Urinary bladder (tissue), 4 donors: ENCODE results near the gene TRAPPC2L. TPM values are rescaled to one million over a fixed set of nuclear protein-coding genes. Genes with fewer than 3 reads are reported as not detected.

ENCODE experiments used
- DNase-seq: peaks from one replicate; pipeline ENCODE4 v3.0.0-alpha.2; 2015; ENCODE audit errors: extremely low spot score
- H3K27ac ChIP-seq: one replicate; pipeline ENCODE4 v1.5.1; 2013; ENCODE audit warnings: low read depth, mild to moderate bottlenecking, moderate library complexity
- H3K36me3 ChIP-seq: one replicate; pipeline ENCODE4 v1.6.1; 2013; ENCODE audit warnings: mild to moderate bottlenecking, moderate library complexity; ENCODE audit not compliant: insufficient read depth
- H3K4me1 ChIP-seq: one replicate; pipeline ENCODE4 v1.6.1; 2013; ENCODE audit warnings: mild to moderate bottlenecking, moderate library complexity; ENCODE audit not compliant: insufficient read depth
- H3K4me3 ChIP-seq: one replicate; pipeline ENCODE4 v1.5.1; 2013; ENCODE audit warnings: low read depth, low read length
- WGBS: extraction: QIAGEN DNeasy Blood & Tissue Kit; methylation state at CpG from one replicate; pipeline ENCODE4 v1.1.7; 2013; 5-methylcytosine and 5-hydroxymethylcytosine counted together
- polyA plus RNA-seq: library from polyadenylated mRNA; stranded (reverse); fragments of 200-250 nt; gene quantifications from one replicate; pipeline ENCODE4 v1.2.3, GENCODE V29; 2013
- total RNA-seq: library from RNA; depleted of rRNA; stranded (reverse); fragments of >200 nt; gene quantifications from one replicate; pipeline ENCODE4 v1.2.3, GENCODE V29; 2014
- donor health status: healthy with polysubstance abuse.
- donor health status: healthy.

Gene TRAPPC2L
- total RNA-seq, result 18.7 TPM
- 43.3 TPM for polyA plus RNA-seq

- Histone ChIP-seq H3K36me3 (peaks cover 4% of the 10 kb centered on the region), H3K4me3 (peak within 1 kb of the TSS; percentile 88), H3K27ac (peak within 1 kb of the TSS; percentile 74), H3K4me1 (peaks cover 4% of the 10 kb centered on the region)
- DNase-seq, result peak; percentile 90
- WGBS, result under 1% methylated on average over 87 of the region's 87 CpGs
These were observed at the start of gene TRAPPC2L, which contains the start of gene GALNS for GRCh38 chr16:88856828-88857727. TRAPPC2L (plus strand) TSS chr16:88857127; CDS start chr16:88857151, 24 bp downstream. GALNS (minus strand) TSS chr16:88856947; CDS start chr16:88856877, 70 bp downstream.

- Histone ChIP-seq H3K36me3 (peaks cover 2% of the 10 kb centered on the region), H3K4me1 (no peaks in the 10 kb centered on the region), H3K4me3 (no peak overlapping the region), H3K27ac (no peak overlapping the region)
- 88% methylated on average over 24 of the region's 24 CpGs for WGBS
- DNase-seq, result no peak
These were observed 49.7 kb upstream of the TRAPPC2L start for GRCh38 chr16:88807142-88807625.

- DNase-seq, result no peak
- H3K4me3 ChIP-seq, result no peak overlapping the region
- no peaks in the 10 kb centered on the region for H3K4me1 ChIP-seq
- whole genome bisulfite sequencing, result 88% methylated on average over 26 of the region's 26 CpGs
- no peak overlapping the region for H3K27ac ChIP-seq
- H3K36me3 ChIP-seq, result peaks cover 2% of the 10 kb centered on the region
These were observed 49.1 kb upstream of the TRAPPC2L start for GRCh38 chr16:88807626-88808453.

- peaks cover 2% of the 10 kb centered on the region for H3K36me3 ChIP-seq
- no peak for DNase-seq
- no peaks in the 10 kb centered on the region for H3K4me1 ChIP-seq
- H3K27ac ChIP-seq, result no peak overlapping the region
- WGBS, result 89% methylated on average over 10 of the region's 10 CpGs
- no peak overlapping the region for H3K4me3 ChIP-seq
These were observed 47.8 kb upstream of the TRAPPC2L start for GRCh38 chr16:88809068-88809675.

- Histone ChIP-seq H3K4me1 (no peaks in the 10 kb centered on the region), H3K4me3 (no peak overlapping the region)
- 80% methylated on average over 10 of the region's 10 CpGs for WGBS
These were observed 47.2 kb upstream of the TRAPPC2L start for GRCh38 chr16:88809676-88810165.

GRCh38 chr16:88810166-88810911 is 46.6 kb upstream of the TRAPPC2L start:
- peak overlapping the region; percentile 76 for H3K4me3 ChIP-seq
- DNase-seq, result no peak
- H3K4me1 ChIP-seq, result no peaks in the 10 kb centered on the region
- peaks cover 2% of the 10 kb centered on the region for H3K36me3 ChIP-seq
- no peak overlapping the region for H3K27ac ChIP-seq
- WGBS, result 27% methylated on average over 12 of the region's 12 CpGs

More at GRCh38 chr16:88809676-88810165, 47.2 kb upstream of the TRAPPC2L start:
- H3K27ac ChIP-seq, result no peak overlapping the region
- H3K36me3 ChIP-seq, result peaks cover 2% of the 10 kb centered on the region
- DNase-seq, result no peak

- Histone ChIP-seq H3K36me3 (peaks cover 2% of the 10 kb centered on the region), H3K4me3 (peak overlapping the region; percentile 76), H3K4me1 (no peaks in the 10 kb centered on the region), H3K27ac (peak overlapping the region; percentile 73)
- DNase-seq, result no peak
- under 1% methylated on average over 65 of the region's 65 CpGs for WGBS
These were observed 45.8 kb upstream of the TRAPPC2L start for GRCh38 chr16:88810912-88811768.

GRCh38 chr16:88811769-88812512 is 45.0 kb upstream of the TRAPPC2L start, which contains the start of gene APRT:
APRT (minus strand) TSS chr16:88811928; CDS start chr16:88811899, 29 bp downstream.
- WGBS, result under 1% methylated on average over 84 of the region's 84 CpGs
- DNase-seq, result peak; percentile 78
- Histone ChIP-seq H3K4me1 (no peaks in the 10 kb centered on the region), H3K27ac (peak within 1 kb of the TSS; percentile 77), H3K36me3 (peaks cover 2% of the 10 kb centered on the region), H3K4me3 (peak within 1 kb of the TSS; percentile 76)

GRCh38 chr16:88812513-88813268 is 44.2 kb upstream of the TRAPPC2L start:
- Histone ChIP-seq H3K4me3 (peak overlapping the region; percentile 40), H3K36me3 (peaks cover 2% of the 10 kb centered on the region), H3K4me1 (no peaks in the 10 kb centered on the region), H3K27ac (peak overlapping the region; percentile 77)
- no peak for DNase-seq
- 47% methylated on average over 37 of the region's 37 CpGs for WGBS

- no peak for DNase-seq
- Histone ChIP-seq H3K36me3 (peaks cover 2% of the 10 kb centered on the region), H3K4me3 (no peak overlapping the region), H3K27ac (no peak overlapping the region), H3K4me1 (no peaks in the 10 kb centered on the region)
- WGBS, result 60% methylated on average over 26 of the region's 26 CpGs
These were observed 43.4 kb upstream of the TRAPPC2L start for GRCh38 chr16:88813269-88814143.
